Peyer's patch (tissue), 4 donors: ENCODE results near the gene PDGFD. TPM values are rescaled to one million over a fixed set of nuclear protein-coding genes. Genes with fewer than 3 reads are reported as not detected.

Source experiments
- DNase-seq, 3 donors: peaks; one replicate each; pipeline ENCODE4 v3.0.0-alpha.2; 2017 to 2019
- H3K27ac ChIP-seq, 4 donors: fragments of 200-600 bp; sonication (generic); one replicate each; pipeline ENCODE4 v1.5.1; 2016 to 2019
- H3K27me3 ChIP-seq, 2 donors: fragments of 200-600 bp; sonication (generic); one replicate each; pipeline ENCODE4 v1.5.1; 2019
- H3K36me3 ChIP-seq, 3 donors: fragments of 200-600 bp; sonication (generic); one replicate each; pipeline ENCODE4 v1.5.1; 2016 to 2019
- H3K4me1 ChIP-seq, 4 donors: fragments of 200-600 bp; sonication (generic); one replicate each; pipeline ENCODE4 v1.5.1; 2016 to 2019
- H3K4me3 ChIP-seq, 4 donors: fragments of 200-600 bp; sonication (generic); 1 replicate in 3 of 4; 2 replicates in 1 of 4; pipeline ENCODE4 v1.5.1; 2016 to 2019; ENCODE audit warnings: mild to moderate bottlenecking in 1 of 4
- H3K9me3 ChIP-seq, 4 donors: fragments of 200-600 bp; sonication (generic); one replicate each; pipeline ENCODE4 v1.5.1; 2016 to 2019; ENCODE audit warnings: mild to moderate bottlenecking in 1 of 4
- POLR2A ChIP-seq, 2 donors: fragments of 450-650 bp; IDR thresholded peaks; one replicate each; pipeline ENCODE4 v1.5.1; 2017; ENCODE audit warnings: antibody characterized with exemption in 2 of 2, mild to moderate bottlenecking in 2 of 2, moderate library complexity in 2 of 2
- total RNA-seq, 4 donors: library from RNA; depleted of rRNA; stranded (reverse); fragments of >200 nt; gene quantifications; one replicate each; pipeline ENCODE4 v1.1.0, GENCODE V29; 2016
- TF ChIP-seq, protein P1 (sequence below), 6 experiments: fragments of 450-650 bp in 4 of 6; fragments of 200-600 bp in 2 of 6; sonication (generic) in 1 of 6; IDR thresholded peaks; one replicate each; pipeline ENCODE4 v1.5.1; 2017 to 2019; ENCODE audit warnings: antibody characterized with exemption in 6 of 6, mild to moderate bottlenecking in 3 of 6, moderate library complexity in 1 of 6

The PDGFD gene
- total RNA-seq, 4 donors from 2014 or later = 0.83 to 1.9 (median 1.7) TPM

DNA sequence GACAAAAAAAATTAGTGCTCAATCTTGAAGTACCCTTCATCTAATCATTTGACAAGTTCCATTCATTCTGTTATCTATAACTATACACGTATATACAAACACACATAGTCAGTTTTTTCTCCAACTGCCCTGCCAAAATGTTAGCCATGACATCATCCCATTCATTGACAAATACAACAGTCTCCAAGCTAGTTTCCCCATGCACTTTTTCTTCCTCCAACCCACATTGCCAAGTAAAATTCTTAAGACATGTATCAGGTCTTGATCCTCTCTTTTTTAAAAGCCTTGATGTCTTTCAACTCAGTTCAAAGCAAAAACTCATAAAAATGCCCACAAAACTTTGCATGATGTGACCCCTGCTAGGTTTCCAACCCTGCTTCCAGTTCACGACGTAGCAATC is 69.4 kb downstream of the PDGFD start:
- H3K27ac ChIP-seq = no peak overlapping the region
- no peaks in the 10 kb centered on the region for H3K4me1 ChIP-seq
- TF ChIP-seq, protein P1, sequence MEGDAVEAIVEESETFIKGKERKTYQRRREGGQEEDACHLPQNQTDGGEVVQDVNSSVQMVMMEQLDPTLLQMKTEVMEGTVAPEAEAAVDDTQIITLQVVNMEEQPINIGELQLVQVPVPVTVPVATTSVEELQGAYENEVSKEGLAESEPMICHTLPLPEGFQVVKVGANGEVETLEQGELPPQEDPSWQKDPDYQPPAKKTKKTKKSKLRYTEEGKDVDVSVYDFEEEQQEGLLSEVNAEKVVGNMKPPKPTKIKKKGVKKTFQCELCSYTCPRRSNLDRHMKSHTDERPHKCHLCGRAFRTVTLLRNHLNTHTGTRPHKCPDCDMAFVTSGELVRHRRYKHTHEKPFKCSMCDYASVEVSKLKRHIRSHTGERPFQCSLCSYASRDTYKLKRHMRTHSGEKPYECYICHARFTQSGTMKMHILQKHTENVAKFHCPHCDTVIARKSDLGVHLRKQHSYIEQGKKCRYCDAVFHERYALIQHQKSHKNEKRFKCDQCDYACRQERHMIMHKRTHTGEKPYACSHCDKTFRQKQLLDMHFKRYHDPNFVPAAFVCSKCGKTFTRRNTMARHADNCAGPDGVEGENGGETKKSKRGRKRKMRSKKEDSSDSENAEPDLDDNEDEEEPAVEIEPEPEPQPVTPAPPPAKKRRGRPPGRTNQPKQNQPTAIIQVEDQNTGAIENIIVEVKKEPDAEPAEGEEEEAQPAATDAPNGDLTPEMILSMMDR (IDR thresholded peaks at IDR 0.05) = no peak
- no peak for TF ChIP-seq POLR2A (IDR thresholded peaks at IDR 0.05)
- no peaks in the 10 kb centered on the region for H3K9me3 ChIP-seq
- no peak for DNase-seq
- no peaks in the 10 kb centered on the region for H3K36me3 ChIP-seq
- no peaks in the 10 kb centered on the region for H3K27me3 ChIP-seq
- no peak overlapping the region for H3K4me3 ChIP-seq

DNA sequence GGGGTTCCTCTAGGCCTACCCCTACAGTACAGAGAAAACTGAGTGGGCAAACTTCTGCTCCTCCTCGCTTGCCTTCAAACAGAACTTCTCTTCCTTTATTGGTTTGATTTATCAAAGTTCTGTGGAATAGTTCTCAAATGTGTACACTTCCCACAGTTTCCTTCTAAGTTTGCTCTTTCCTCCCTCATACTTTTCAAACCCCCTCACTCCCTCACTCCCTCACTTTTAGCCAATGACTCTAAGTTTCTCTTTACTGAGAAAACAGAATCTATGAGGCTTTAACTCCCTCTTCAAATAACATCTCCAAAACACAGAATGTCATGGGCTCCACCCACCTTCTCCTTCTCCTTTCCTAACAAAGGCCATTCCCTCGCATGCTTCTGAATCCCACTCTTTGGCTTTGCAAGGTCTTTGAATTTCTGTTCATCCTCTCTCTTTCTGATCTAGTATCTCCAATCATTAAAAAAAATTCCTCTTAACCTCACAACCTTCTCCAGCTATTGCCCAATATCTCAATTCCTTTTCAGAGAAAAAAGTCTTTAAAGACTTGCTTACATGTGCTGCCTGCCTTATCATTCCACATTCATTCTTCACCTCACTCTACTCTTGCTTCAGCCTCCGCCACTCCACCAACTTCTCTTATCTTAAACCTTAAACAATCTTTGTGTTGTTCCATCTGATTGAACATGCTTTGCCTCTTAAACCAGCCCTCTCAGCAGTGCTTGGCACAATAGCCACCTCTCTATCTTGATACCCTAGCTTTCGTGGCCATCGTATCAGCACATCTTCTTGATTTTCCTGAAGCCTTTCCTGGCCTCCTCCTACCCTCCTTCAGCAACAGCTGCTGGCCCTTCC is 70.3 kb downstream of the PDGFD start:
- Histone ChIP-seq H3K4me1 (no peaks in the 10 kb centered on the region), H3K27me3 (no peaks in the 10 kb centered on the region), H3K9me3 (no peaks in the 10 kb centered on the region), H3K36me3 (no peaks in the 10 kb centered on the region), H3K4me3 (no peak overlapping the region), H3K27ac (no peak overlapping the region)
- TF ChIP-seq, protein P1 (IDR thresholded peaks at IDR 0.05) = no peak
- no peak for TF ChIP-seq POLR2A (IDR thresholded peaks at IDR 0.05)
- DNase-seq = no peak

DNA sequence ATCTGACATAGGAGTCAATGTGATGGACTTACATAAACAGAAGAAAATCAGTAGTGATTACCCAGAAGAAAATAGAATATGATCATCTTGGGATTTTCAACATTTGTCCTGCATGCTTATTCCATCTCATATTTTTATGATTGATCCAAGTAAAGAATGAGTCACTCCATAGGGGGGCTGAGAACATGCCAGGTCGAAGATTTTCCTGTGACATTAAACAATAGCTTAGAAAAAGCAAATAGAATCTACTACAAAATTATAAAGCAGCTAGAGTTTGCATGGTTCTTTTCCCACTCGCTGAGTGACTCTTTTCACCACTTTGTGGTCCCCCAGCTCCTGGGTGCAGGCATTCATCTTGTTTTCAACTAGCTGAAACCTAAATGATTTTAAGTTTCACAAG is 71.2 kb downstream of the PDGFD start:
- Histone ChIP-seq H3K27ac (no peak overlapping the region), H3K36me3 (no peaks in the 10 kb centered on the region), H3K4me1 (no peaks in the 10 kb centered on the region), H3K4me3 (no peak overlapping the region), H3K27me3 (no peaks in the 10 kb centered on the region), H3K9me3 (no peaks in the 10 kb centered on the region)
- TF ChIP-seq POLR2A (IDR thresholded peaks at IDR 0.05) = no peak
- TF ChIP-seq, protein P1 (IDR thresholded peaks at IDR 0.05) = no peak
- no peak for DNase-seq

DNA sequence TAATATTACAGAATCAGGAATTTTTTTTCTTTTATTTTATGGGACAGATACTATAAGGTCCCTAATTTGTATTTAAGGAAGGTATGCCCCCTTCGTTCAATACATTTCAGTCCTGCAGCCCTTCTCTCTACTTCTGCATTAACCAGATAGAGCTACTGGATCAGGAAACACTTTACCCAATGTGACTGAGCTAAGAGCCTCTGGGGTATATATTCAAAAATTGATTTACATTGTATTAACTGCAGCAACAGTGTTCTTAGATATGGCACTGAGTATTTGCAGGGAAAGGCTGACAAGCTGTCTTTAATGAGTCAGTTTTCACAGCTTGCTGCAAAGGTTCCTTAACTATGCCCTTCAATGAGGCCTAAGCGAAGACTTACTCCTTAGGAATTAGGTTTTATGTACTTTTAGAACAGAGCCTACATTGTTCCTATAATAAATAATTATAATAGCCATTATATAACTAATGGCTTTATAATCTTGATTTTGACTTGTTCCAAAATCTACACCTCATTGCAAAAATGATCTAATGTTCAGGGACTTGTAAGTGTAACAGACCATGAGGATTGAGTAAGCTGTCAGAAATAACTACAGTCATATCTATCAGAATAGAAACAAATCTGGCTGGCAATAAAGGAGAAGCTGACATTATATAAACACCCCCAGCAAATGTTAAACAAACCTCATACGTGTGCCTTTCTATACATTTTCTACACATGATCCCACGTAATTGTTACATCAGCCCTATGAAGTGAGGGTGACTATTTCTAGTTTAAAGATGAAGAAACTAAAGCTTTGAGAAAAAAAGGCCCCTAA is 72.5 kb downstream of the PDGFD start:
- DNase-seq = no peak
- H3K9me3 ChIP-seq = no peaks in the 10 kb centered on the region
- no peak overlapping the region for H3K4me3 ChIP-seq
- H3K4me1 ChIP-seq = no peaks in the 10 kb centered on the region
- no peak overlapping the region for H3K27ac ChIP-seq
- no peaks in the 10 kb centered on the region for H3K36me3 ChIP-seq
- TF ChIP-seq, protein P1 (IDR thresholded peaks at IDR 0.05) = no peak
- TF ChIP-seq POLR2A (IDR thresholded peaks at IDR 0.05) = no peak
- no peaks in the 10 kb centered on the region for H3K27me3 ChIP-seq

GRCh38 chr11:104090767-104091166 is 73.2 kb downstream of the PDGFD start:
- no peak overlapping the region for H3K4me3 ChIP-seq
- no peaks in the 10 kb centered on the region for H3K27me3 ChIP-seq
- H3K9me3 ChIP-seq = no peaks in the 10 kb centered on the region
- no peaks in the 10 kb centered on the region for H3K36me3 ChIP-seq
- no peaks in the 10 kb centered on the region for H3K4me1 ChIP-seq
- DNase-seq = no peak
- TF ChIP-seq, protein P1 (IDR thresholded peaks at IDR 0.05) = no peak
- no peak for TF ChIP-seq POLR2A (IDR thresholded peaks at IDR 0.05)
- no peak overlapping the region for H3K27ac ChIP-seq
